ENCODE data around the gene SPEM1. TPM values are rescaled to one million over a fixed set of nuclear protein-coding genes. Genes with fewer than 3 reads are reported as not detected.

SPEM1 gene
- total RNA-seq, 1 donor from 2014 or later: 0.26 TPM

- Mint-ChIP-seq H3K9me3 (no peaks in the 10 kb centered on the region), H3K36me3 (ENCODE audit: low read depth) (peaks cover 6% of the 10 kb centered on the region), H3K27ac (ENCODE audit: unreplicated experiment) (peak overlapping the region; percentile 99), H3K27me3 (ENCODE audit: low read depth) (peaks cover 79% of the 10 kb centered on the region), H3K4me3 (peak overlapping the region; percentile 95), H3K4me1 (peaks cover 58% of the 10 kb centered on the region)
- TF ChIP-seq CTCF (conservative IDR thresholded peaks at IDR 0.05): no peak
- DNase-seq (ENCODE audit: low read depth, low spot score): peak; percentile 47
Measured at GRCh38 chr17:7440834-7441195, 20.7 kb downstream of the SPEM1 start.

GRCh38 chr17:7441266-7441665 is 21.1 kb downstream of the SPEM1 start:
- H3K4me3 Mint-ChIP-seq: peak overlapping the region; percentile 95

GRCh38 chr17:7442142-7442541 is 22.0 kb downstream of the SPEM1 start:
- no peak for DNase-seq (ENCODE audit: low read depth, low spot score)
- Mint-ChIP-seq H3K27me3 (ENCODE audit: low read depth) (peaks cover 72% of the 10 kb centered on the region), H3K4me3 (peak overlapping the region; percentile 68), H3K9me3 (no peaks in the 10 kb centered on the region), H3K36me3 (ENCODE audit: low read depth) (peaks cover 6% of the 10 kb centered on the region), H3K4me1 (peaks cover 55% of the 10 kb centered on the region), H3K27ac (ENCODE audit: unreplicated experiment) (no peak overlapping the region)
- TF ChIP-seq CTCF (conservative IDR thresholded peaks at IDR 0.05): no peak

More at GRCh38 chr17:7441266-7441665, 21.1 kb downstream of the SPEM1 start:
- H3K27ac Mint-ChIP-seq (ENCODE audit: unreplicated experiment): no peak overlapping the region
- H3K27me3 Mint-ChIP-seq (ENCODE audit: low read depth): peaks cover 77% of the 10 kb centered on the region
- H3K36me3 Mint-ChIP-seq (ENCODE audit: low read depth): peaks cover 6% of the 10 kb centered on the region
- H3K9me3 Mint-ChIP-seq: no peaks in the 10 kb centered on the region
- TF ChIP-seq CTCF (conservative IDR thresholded peaks at IDR 0.05): no peak
- no peak for DNase-seq (ENCODE audit: low read depth, low spot score)
- H3K4me1 Mint-ChIP-seq: peaks cover 57% of the 10 kb centered on the region

- Mint-ChIP-seq H3K4me3 (peak overlapping the region; percentile 72), H3K36me3 (ENCODE audit: low read depth) (peaks cover 3% of the 10 kb centered on the region), H3K27me3 (ENCODE audit: low read depth) (peaks cover 62% of the 10 kb centered on the region), H3K9me3 (no peaks in the 10 kb centered on the region), H3K4me1 (peaks cover 44% of the 10 kb centered on the region), H3K27ac (ENCODE audit: unreplicated experiment) (no peak overlapping the region)
- TF ChIP-seq CTCF (conservative IDR thresholded peaks at IDR 0.05): no peak
- no peak for DNase-seq (ENCODE audit: low read depth, low spot score)
Measured at GRCh38 chr17:7443499-7444485, 23.7 kb downstream of the SPEM1 start.

- peak; percentile 73 for DNase-seq (ENCODE audit: low read depth, low spot score)
- TF ChIP-seq CTCF (conservative IDR thresholded peaks at IDR 0.05): peak; percentile 37
- Mint-ChIP-seq H3K27me3 (ENCODE audit: low read depth) (peaks cover 54% of the 10 kb centered on the region), H3K4me3 (peak within 1 kb of the TSS; percentile 85), H3K4me1 (peaks cover 39% of the 10 kb centered on the region), H3K36me3 (ENCODE audit: low read depth) (no peaks in the 10 kb centered on the region), H3K9me3 (no peaks in the 10 kb centered on the region), H3K27ac (ENCODE audit: unreplicated experiment) (peak within 1 kb of the TSS; percentile 87)
Measured at GRCh38 chr17:7444682-7445618, 24.8 kb downstream of the SPEM1 start, which contains the start of gene CHRNB1. TSS of gene CHRNB1 (plus strand) at chr17:7445061. CDS start at chr17:7445128, 67 bp downstream.

Measured in neural crest cell (in vitro differentiated cells).